HL-60 (cell line): ENCODE results near the gene GNG2.

Experiments
- DNase-seq, 2 experiments: peaks; one replicate each; pipeline ENCODE4 v3.0.0-alpha.2; 2010 to 2020; ENCODE audit warnings: low read depth in 1 of 2, low spot score in 1 of 2
- H3K27ac ChIP-seq: fragments of 250-450 bp; sonication (Bioruptor Pico); replicated peaks from 2 replicates; pipeline ENCODE4 v1.5.1; 2020; ENCODE audit warnings: mild to moderate bottlenecking, moderate library complexity
- H3K27me3 ChIP-seq: fragments of 250-450 bp; sonication (Bioruptor Pico); 2 replicates; pipeline ENCODE4 v1.5.1; 2021; ENCODE audit warnings: mild to moderate bottlenecking, moderate library complexity; ENCODE audit not compliant: insufficient read depth, poor library complexity, severe bottlenecking
- H3K4me3 ChIP-seq: replicated peaks from 2 replicates; pipeline ENCODE4 v1.5.1; 2011; ENCODE audit warnings: mild to moderate bottlenecking, control low read depth, low read length; ENCODE audit not compliant: insufficient read depth
- CTCF ChIP-seq: IDR thresholded peaks from one replicate; pipeline ENCODE4 v1.5.1; 2011; ENCODE audit warnings: low read length, control low read depth, inconsistent platforms; ENCODE audit not compliant: insufficient read depth
- GABPA ChIP-seq: IDR thresholded peaks from 2 replicates; pipeline ENCODE4 v1.6.1; 2012; ENCODE audit warnings: low read depth
- POLR2AphosphoS5 ChIP-seq: IDR thresholded peaks from 2 replicates; pipeline ENCODE4 v1.6.1; 2012; ENCODE audit warnings: low read depth
- REST ChIP-seq: IDR thresholded peaks from 2 replicates; pipeline ENCODE4 v1.6.1; 2012; ENCODE audit warnings: low read depth; ENCODE audit not compliant: insufficient replicate concordance
- SPI1 ChIP-seq: IDR thresholded peaks from 2 replicates; pipeline ENCODE4 v1.6.1; 2012; ENCODE audit warnings: low read depth, mild to moderate bottlenecking, borderline replicate concordance

GNG2 gene

GRCh38 chr14:51850651-51851050, 9.8 kb upstream of the GNG2 start:
- H3K27ac ChIP-seq, result no peak overlapping the region
- DNase-seq, result no peak
- no peak for TF ChIP-seq POLR2AphosphoS5
- TF ChIP-seq GABPA, result no peak
- no peak for TF ChIP-seq CTCF
- no peak for TF ChIP-seq SPI1
- no peak for TF ChIP-seq REST
- no peak overlapping the region for H3K4me3 ChIP-seq
- H3K27me3 ChIP-seq, result no peaks in the 10 kb centered on the region

DNA sequence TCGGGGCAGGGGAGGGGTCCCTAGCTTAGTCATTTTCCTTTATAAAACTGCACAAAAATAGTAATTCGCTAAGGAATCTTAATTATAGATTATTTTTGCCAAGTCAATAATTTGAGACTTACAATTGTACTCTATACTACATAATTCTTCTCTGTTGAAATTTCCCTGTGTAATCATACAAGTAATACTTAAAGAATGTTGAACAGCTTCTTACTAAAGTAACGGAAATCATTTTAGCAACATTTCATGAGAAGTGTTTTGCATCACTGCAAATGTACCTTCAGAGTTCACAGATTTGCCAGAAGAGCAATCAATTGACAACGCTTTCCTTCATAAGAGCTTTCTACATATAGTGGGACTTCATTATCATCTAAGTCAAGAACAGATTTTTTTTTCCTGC, 7.9 kb upstream of the GNG2 start:
- Histone ChIP-seq H3K4me3 (no peak overlapping the region), H3K27ac (no peak overlapping the region), H3K27me3 (no peaks in the 10 kb centered on the region)
- DNase-seq, result no peak
- TF ChIP-seq POLR2AphosphoS5 (no peak), SPI1 (no peak), REST (no peak), GABPA (no peak), CTCF (no peak)

DNA sequence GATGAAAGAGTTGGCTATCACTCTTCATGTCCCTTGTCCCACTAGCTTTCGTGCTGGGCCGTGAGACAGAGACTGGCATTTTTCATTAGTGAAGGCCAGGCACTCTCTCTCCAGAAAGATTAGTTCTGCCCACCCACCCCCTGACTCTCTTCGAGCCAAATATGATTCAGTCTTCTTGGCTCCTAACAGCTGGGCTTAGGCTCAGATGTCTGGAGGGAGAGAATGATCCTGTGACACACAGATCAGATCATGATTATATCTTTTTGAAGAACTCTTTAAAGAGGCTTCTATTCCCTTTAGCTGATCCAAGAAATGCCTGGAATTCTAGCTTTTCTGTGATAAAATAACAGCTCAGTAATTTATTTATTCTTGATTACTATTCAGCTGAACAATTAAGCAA, 5.2 kb upstream of the GNG2 start:
- DNase-seq, result no peak
- no peak overlapping the region for H3K27ac ChIP-seq
- no peak for TF ChIP-seq SPI1
- no peak for TF ChIP-seq POLR2AphosphoS5
- no peak for TF ChIP-seq CTCF
- TF ChIP-seq REST, result no peak
- no peak for TF ChIP-seq GABPA
- H3K27me3 ChIP-seq, result no peaks in the 10 kb centered on the region
- no peak overlapping the region for H3K4me3 ChIP-seq
